ENCODE results near the gene URM1.

DNA sequence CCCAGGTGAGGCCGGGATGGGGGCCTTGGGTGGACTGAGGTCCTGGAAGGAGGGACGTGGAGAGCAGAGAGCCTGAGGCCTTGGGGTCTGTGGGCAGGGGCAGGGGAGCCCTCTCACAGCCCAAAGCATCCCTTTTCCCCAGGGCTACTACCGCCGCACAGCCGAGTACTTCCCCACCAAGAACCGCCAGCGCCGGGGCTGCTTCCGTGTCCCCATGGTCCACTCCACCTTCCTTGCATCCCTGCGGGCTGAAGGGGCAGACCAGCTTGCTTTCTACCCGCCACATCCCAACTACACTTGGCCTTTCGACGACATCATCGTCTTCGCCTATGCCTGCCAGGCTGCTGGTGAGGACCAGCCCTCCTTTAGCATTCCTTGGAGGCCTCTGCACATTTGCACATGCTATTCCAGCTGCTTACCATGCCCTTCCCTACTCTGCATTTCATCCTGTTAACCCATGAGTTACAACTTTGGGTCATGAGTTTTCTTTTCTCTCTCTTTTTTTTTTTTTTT lies 53.1 kb downstream of the URM1 start:
- TF ChIP-seq RAD21 (conservative IDR thresholded peaks at IDR 0.05) (no peak), EP300 (conservative IDR thresholded peaks at IDR 0.05; ENCODE audit: poor library complexity, severe bottlenecking) (no peak), SMC3 (conservative IDR thresholded peaks at IDR 0.05; ENCODE audit: poor library complexity) (no peak)
- TF ChIP-seq, protein P1, sequence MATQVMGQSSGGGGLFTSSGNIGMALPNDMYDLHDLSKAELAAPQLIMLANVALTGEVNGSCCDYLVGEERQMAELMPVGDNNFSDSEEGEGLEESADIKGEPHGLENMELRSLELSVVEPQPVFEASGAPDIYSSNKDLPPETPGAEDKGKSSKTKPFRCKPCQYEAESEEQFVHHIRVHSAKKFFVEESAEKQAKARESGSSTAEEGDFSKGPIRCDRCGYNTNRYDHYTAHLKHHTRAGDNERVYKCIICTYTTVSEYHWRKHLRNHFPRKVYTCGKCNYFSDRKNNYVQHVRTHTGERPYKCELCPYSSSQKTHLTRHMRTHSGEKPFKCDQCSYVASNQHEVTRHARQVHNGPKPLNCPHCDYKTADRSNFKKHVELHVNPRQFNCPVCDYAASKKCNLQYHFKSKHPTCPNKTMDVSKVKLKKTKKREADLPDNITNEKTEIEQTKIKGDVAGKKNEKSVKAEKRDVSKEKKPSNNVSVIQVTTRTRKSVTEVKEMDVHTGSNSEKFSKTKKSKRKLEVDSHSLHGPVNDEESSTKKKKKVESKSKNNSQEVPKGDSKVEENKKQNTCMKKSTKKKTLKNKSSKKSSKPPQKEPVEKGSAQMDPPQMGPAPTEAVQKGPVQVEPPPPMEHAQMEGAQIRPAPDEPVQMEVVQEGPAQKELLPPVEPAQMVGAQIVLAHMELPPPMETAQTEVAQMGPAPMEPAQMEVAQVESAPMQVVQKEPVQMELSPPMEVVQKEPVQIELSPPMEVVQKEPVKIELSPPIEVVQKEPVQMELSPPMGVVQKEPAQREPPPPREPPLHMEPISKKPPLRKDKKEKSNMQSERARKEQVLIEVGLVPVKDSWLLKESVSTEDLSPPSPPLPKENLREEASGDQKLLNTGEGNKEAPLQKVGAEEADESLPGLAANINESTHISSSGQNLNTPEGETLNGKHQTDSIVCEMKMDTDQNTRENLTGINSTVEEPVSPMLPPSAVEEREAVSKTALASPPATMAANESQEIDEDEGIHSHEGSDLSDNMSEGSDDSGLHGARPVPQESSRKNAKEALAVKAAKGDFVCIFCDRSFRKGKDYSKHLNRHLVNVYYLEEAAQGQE (IDR thresholded peaks at IDR 0.05; ENCODE audit: borderline replicate concordance), result no peak
- TF ChIP-seq, protein P2, sequence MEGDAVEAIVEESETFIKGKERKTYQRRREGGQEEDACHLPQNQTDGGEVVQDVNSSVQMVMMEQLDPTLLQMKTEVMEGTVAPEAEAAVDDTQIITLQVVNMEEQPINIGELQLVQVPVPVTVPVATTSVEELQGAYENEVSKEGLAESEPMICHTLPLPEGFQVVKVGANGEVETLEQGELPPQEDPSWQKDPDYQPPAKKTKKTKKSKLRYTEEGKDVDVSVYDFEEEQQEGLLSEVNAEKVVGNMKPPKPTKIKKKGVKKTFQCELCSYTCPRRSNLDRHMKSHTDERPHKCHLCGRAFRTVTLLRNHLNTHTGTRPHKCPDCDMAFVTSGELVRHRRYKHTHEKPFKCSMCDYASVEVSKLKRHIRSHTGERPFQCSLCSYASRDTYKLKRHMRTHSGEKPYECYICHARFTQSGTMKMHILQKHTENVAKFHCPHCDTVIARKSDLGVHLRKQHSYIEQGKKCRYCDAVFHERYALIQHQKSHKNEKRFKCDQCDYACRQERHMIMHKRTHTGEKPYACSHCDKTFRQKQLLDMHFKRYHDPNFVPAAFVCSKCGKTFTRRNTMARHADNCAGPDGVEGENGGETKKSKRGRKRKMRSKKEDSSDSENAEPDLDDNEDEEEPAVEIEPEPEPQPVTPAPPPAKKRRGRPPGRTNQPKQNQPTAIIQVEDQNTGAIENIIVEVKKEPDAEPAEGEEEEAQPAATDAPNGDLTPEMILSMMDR (IDR thresholded peaks at IDR 0.05; ENCODE audit: poor library complexity, severe bottlenecking), result no peak
